Measurements from ENCODE around the gene C1QTNF4. TPM values are rescaled to one million over a fixed set of nuclear protein-coding genes. Genes with fewer than 3 reads are reported as not detected.

The C1QTNF4 gene
- total and polyA plus RNA-seq, 2 of the 13 experiments (the other 11 are each of a cell fraction or from before 2014, with no cell fraction given): not detected

DNA sequence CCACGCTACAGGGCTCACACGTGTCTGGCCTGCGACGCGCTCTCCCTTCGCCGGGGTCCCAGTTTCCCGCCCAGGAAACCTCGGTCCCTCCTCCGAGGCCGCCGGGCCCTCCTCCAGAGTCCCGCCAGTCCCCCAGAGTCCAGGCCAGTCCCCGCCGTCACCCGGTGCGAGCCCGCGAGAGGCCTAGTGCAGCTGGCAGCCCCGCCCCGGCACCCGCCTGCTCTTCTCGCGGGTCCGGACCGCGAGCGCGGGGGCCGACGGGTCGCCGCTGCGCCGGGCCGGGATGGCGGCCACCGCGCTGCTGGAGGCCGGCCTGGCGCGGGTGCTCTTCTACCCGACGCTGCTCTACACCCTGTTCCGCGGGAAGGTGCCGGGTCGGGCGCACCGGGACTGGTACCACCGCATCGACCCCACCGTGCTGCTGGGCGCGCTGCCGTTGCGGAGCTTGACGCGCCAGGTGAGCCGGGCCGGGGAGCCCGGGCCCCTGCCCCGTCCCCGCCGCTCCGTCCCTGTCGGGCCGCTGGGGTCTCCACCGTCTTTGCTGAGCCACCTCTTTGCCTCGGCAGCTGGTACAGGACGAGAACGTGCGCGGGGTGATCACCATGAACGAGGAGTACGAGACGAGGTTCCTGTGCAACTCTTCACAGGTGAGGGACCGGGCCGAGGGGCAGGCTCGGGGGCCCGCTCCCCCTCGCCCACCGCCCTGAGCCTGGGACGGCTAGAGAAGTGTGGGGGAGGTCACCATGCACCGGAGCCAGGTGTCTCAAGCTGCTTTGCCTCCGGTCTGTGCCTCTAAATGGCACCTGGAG, 28.7 kb downstream of the C1QTNF4 start, which contains the start of gene PTPMT1 (continued):
- TF ChIP-seq ZNF280D (CRISPR knock-in tag; IDR thresholded peaks at IDR 0.05): no peak
- TF ChIP-seq DPF2 (CRISPR knock-in tag; IDR thresholded peaks at IDR 0.05; ENCODE audit: borderline replicate concordance, low read depth): no peak
- TF ChIP-seq, protein P1, sequence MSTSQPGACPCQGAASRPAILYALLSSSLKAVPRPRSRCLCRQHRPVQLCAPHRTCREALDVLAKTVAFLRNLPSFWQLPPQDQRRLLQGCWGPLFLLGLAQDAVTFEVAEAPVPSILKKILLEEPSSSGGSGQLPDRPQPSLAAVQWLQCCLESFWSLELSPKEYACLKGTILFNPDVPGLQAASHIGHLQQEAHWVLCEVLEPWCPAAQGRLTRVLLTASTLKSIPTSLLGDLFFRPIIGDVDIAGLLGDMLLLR (CRISPR knock-in tag; IDR thresholded peaks at IDR 0.05): peak; percentile 34
- TF ChIP-seq ZNF101 (CRISPR knock-in tag; IDR thresholded peaks at IDR 0.05; ENCODE audit: borderline replicate concordance, low read depth): no peak
- peak; percentile 70; the same call in 1 of the 2 replicates for TF ChIP-seq TFAP4 (IDR thresholded peaks at IDR 0.05; ENCODE audit: borderline replicate concordance, low read depth)
- no peak for TF ChIP-seq ARID5B (CRISPR knock-in tag; IDR thresholded peaks at IDR 0.05)
- TF ChIP-seq, protein P2, sequence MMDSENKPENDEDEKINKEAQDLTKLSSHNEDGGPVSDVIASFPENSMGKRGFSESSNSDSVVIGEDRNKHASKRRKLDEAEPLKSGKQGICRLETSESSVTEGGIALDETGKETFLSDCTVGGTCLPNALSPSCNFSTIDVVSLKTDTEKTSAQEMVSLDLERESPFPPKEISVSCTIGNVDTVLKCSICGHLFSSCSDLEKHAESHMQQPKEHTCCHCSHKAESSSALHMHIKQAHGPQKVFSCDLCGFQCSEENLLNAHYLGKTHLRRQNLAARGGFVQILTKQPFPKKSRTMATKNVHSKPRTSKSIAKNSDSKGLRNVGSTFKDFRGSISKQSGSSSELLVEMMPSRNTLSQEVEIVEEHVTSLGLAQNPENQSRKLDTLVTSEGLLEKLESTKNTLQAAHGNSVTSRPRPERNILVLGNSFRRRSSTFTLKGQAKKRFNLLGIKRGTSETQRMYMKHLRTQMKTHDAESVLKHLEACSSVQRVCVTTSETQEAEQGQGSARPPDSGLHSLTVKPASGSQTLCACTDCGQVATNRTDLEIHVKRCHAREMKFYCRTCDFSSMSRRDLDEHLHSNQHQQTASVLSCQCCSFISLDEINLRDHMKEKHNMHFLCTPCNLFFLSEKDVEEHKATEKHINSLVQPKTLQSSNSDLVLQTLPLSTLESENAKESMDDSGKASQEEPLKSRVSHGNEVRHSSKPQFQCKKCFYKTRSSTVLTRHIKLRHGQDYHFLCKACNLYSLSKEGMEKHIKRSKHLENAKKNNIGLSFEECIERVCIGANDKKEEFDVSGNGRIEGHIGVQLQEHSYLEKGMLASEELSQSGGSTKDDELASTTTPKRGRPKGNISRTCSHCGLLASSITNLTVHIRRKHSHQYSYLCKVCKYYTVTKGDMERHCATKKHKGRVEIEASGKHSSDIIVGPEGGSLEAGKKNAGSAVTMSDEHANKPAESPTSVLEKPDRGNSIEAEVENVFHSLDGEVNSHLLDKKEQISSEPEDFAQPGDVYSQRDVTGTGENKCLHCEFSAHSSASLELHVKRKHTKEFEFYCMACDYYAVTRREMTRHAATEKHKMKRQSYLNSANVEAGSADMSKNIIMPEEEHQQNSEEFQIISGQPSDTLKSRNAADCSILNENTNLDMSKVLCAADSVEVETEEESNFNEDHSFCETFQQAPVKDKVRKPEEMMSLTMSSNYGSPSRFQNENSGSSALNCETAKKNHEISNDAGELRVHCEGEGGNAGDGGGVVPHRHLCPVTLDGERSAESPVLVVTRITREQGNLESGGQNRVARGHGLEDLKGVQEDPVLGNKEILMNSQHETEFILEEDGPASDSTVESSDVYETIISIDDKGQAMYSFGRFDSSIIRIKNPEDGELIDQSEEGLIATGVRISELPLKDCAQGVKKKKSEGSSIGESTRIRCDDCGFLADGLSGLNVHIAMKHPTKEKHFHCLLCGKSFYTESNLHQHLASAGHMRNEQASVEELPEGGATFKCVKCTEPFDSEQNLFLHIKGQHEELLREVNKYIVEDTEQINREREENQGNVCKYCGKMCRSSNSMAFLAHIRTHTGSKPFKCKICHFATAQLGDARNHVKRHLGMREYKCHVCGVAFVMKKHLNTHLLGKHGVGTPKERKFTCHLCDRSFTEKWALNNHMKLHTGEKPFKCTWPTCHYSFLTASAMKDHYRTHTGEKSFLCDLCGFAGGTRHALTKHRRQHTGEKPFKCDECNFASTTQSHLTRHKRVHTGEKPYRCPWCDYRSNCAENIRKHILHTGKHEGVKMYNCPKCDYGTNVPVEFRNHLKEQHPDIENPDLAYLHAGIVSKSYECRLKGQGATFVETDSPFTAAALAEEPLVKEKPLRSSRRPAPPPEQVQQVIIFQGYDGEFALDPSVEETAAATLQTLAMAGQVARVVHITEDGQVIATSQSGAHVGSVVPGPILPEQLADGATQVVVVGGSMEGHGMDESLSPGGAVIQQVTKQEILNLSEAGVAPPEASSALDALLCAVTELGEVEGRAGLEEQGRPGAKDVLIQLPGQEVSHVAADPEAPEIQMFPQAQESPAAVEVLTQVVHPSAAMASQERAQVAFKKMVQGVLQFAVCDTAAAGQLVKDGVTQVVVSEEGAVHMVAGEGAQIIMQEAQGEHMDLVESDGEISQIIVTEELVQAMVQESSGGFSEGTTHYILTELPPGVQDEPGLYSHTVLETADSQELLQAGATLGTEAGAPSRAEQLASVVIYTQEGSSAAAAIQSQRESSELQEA (CRISPR knock-in tag; IDR thresholded peaks at IDR 0.05; ENCODE audit: not compliant biosample characterization): peak; percentile 56
- no peak for TF ChIP-seq RCOR2 (CRISPR knock-in tag; IDR thresholded peaks at IDR 0.05)
- TF ChIP-seq SCMH1 (CRISPR knock-in tag; IDR thresholded peaks at IDR 0.05; ENCODE audit: borderline replicate concordance): no peak
- no peak; the same call in 1 of the 2 replicates for TF ChIP-seq IRX3 (CRISPR knock-in tag; IDR thresholded peaks at IDR 0.05; ENCODE audit: borderline replicate concordance, low read depth)
